BE2C (cell line): ENCODE data around the gene KCNN4.
"Not testable (repeated sequence)": the region's sequence is repeated elsewhere in the genome, so short reads cannot be mapped to it uniquely, and the experiment has no call there.

ENCODE experiments used
- DNase-seq: peaks from one replicate; pipeline ENCODE4 v3.0.0-alpha.2; 2020
- H3K27me3 ChIP-seq: fragments of 250-450 bp; sonication (Bioruptor Pico); 2 replicates; pipeline ENCODE4 v1.5.1; 2020; ENCODE audit warnings: mild to moderate bottlenecking
- H3K36me3 ChIP-seq: fragments of 250-450 bp; sonication (Bioruptor Pico); 2 replicates; pipeline ENCODE4 v1.5.1; 2020; ENCODE audit warnings: mild to moderate bottlenecking
- H3K4me1 ChIP-seq: fragments of 250-450 bp; sonication (Bioruptor Pico); 2 replicates; pipeline ENCODE4 v1.5.1; 2020
- H3K4me3 ChIP-seq: 2 replicates; pipeline ENCODE4 v1.5.1; 2011; ENCODE audit warnings: low read depth, low read length
- H3K9me3 ChIP-seq: fragments of 250-450 bp; sonication (Bioruptor Pico); 2 replicates; pipeline ENCODE4 v1.5.1; 2020
- TF ChIP-seq, protein P1 (sequence below): IDR thresholded peaks from 2 replicates; pipeline ENCODE4 v1.5.1; 2012; ENCODE audit warnings: mild to moderate bottlenecking, low read depth, low read length

KCNN4 gene

DNA sequence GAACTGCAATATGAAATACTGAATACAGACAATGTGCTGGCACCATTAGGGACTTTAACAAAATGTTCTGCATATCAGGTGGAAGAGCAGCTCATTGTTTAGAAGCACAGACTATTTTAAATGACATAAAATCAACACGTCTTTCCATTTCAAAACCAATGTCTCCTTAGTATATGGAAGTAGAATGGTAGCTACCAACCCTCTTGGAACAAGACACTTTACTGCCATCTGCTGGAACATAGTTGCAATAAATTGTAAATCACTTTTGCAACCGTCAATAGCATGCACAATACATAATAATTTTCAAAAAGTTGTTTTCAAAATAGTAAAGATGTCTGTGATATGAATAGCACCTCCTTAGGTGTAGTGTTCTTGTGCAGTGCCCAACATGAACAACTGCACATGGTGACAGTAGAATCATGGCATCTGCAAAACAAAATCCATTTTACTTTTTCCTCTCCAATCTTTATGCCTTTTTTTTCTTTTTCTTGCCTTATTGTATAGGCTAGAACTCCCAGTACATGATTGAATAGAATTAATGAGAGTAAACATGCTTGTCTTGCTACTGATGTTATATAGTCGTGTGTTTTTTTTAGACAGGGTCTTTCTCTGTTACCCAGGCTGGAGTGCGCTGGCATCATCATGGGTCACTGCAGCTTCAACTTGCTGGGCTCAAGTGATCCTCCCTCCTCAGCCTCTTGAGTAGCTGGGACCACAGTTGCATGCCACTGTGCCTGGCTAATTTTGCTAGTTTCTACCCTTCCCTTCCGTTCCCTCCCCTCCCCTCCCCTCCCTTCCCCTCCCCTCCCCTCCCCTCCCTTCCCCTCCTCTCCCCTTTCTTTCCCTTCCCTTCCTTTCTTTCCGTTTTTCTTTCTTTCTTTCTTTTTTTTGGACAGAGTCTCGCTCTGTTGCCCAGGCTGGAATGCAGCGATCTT, 29.3 kb upstream of the KCNN4 start:
- Histone ChIP-seq H3K4me1 (no peaks in the 10 kb centered on the region), H3K36me3 (no peaks in the 10 kb centered on the region), H3K27me3 (no peaks in the 10 kb centered on the region), H3K4me3 (no peak overlapping the region), H3K9me3 (no peaks in the 10 kb centered on the region)
- TF ChIP-seq, protein P1, sequence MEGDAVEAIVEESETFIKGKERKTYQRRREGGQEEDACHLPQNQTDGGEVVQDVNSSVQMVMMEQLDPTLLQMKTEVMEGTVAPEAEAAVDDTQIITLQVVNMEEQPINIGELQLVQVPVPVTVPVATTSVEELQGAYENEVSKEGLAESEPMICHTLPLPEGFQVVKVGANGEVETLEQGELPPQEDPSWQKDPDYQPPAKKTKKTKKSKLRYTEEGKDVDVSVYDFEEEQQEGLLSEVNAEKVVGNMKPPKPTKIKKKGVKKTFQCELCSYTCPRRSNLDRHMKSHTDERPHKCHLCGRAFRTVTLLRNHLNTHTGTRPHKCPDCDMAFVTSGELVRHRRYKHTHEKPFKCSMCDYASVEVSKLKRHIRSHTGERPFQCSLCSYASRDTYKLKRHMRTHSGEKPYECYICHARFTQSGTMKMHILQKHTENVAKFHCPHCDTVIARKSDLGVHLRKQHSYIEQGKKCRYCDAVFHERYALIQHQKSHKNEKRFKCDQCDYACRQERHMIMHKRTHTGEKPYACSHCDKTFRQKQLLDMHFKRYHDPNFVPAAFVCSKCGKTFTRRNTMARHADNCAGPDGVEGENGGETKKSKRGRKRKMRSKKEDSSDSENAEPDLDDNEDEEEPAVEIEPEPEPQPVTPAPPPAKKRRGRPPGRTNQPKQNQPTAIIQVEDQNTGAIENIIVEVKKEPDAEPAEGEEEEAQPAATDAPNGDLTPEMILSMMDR = peak; percentile 67
- DNase-seq = no peak

DNA sequence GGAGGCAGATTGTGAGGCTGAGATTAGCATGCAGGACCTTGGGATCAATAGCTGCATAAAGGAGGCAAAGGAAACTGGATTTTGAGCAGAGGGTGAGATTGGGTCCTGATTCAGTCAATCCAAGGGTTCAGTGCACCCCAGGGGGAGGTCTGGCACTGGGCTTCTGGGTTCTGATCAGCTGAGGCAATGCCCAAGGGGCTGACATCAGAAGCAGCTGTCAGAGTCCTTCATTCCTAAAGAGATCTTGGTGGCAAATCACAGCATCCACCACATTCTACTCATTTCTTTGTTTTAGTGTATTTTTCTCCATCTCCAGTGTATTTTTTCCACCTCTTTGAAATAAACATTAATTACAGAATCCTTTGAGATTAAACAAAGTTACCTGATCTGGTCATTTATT, 26.9 kb upstream of the KCNN4 start:
- H3K36me3 ChIP-seq = no peaks in the 10 kb centered on the region
- no peaks in the 10 kb centered on the region for H3K27me3 ChIP-seq
- no peaks in the 10 kb centered on the region for H3K4me1 ChIP-seq
- H3K9me3 ChIP-seq = no peaks in the 10 kb centered on the region
- TF ChIP-seq, protein P1 = no peak
- DNase-seq = no peak
- H3K4me3 ChIP-seq = no peak overlapping the region

DNA sequence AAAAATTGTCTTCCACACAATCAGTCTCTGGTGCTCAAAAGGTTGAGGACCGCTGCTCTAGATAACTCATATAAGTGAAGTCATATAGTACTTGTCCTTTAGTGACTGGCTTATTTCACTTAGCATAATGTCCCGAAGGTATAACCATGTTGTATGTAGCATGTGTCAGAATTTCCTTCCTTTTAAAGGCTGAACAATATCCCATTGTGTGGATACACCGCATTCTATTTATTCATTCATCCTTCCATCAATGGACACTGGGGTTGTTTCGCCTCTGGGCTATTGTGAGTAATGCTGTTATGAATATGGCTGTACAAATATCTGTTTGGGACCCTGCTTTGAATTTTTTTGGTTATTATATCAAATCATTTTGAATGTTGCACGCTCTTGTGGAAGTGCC, 26.1 kb upstream of the KCNN4 start:
- Histone ChIP-seq H3K27me3 (no peaks in the 10 kb centered on the region), H3K4me3 (no peak overlapping the region), H3K36me3 (no peaks in the 10 kb centered on the region), H3K4me1 (no peaks in the 10 kb centered on the region), H3K9me3 (no peaks in the 10 kb centered on the region)
- TF ChIP-seq, protein P1 = no peak
- DNase-seq = no peak

DNA sequence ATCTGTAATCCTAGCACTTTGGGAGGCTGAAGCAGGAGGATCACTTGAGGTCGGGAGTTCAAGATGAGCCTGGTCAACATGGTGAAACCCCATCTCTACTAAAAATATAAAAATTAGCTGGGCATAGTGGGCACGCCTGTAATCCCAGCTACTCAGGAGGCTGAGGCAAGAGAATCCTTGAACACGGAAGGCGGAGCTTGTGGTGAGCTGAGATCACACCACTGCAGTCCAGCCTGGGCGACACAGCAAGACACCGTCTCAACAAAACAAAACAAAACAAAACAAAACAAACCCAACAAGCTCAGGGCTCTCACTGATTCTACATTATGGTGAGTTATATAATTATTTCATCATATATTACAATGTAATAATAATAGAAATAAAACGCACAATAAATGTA, 25.6 kb upstream of the KCNN4 start:
- not testable (repeated sequence) for DNase-seq, H3K9me3 ChIP-seq, H3K4me1 ChIP-seq, H3K27me3 ChIP-seq, H3K4me3 ChIP-seq, H3K36me3 ChIP-seq

DNA sequence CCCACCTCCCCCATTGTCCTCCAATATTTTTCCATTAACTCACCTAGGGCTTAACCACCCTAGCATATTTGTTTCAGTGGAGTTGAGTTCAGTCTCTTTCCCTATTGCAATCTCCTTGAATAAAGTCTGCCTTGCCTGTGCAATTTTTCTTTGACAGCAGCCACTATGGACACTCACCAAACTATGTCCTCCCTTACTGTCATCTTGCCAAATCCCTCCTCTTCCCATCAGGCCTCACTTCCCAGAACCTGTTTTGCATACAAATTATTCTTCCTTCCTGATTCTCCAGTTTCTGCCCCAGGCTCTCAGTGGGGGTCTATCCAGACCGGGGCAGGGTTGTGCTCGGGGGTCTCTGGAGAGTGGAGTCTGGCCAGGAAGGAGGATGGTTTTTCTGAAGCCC, 23.7 kb upstream of the KCNN4 start:
- Histone ChIP-seq H3K36me3 (no peaks in the 10 kb centered on the region), H3K9me3 (no peaks in the 10 kb centered on the region), H3K4me3 (no peak overlapping the region), H3K4me1 (no peaks in the 10 kb centered on the region), H3K27me3 (no peaks in the 10 kb centered on the region)
- no peak for DNase-seq
- TF ChIP-seq, protein P1 = no peak

DNA sequence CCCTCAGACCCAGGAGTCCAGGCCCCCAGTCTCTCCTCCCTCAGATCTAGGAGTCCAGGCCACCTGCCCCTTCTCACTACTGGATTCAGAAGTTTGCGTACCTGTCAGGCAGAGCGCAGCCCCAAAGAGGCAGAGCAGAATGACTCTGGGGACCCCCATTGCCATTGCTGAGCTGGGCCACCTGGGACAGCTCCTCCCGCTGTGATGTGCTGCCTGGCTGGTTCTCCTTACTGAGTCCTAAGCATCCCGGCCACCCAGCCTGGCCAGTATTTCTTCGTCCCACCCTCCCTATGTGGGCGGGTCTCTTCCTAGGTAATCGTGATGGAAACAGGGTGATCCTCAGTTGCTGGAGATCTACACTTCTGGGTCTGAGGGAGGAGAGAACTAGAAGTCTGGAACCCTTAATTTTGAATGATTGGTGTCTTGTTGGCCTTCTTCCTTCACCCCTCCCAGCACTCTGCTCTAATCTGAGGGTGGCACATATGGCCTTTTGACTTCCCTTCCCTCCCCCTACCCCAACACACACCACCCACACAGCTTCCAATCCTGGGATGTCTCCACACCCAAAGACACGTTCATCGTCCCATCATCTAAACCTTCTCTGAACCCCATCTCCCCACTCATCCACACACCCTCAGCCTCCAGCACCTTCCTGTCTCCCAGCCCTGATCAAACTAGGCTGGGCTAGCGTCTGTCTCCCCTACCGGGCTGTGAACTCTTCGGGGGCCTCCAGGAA, 21.6 kb upstream of the KCNN4 start, which contains the start of gene LYPD5:
LYPD5 (minus strand) TSS at position 232 of the 736 bp plus-strand sequence; CDS start at position 165, 67 bp downstream.
- Histone ChIP-seq H3K27me3 (no peaks in the 10 kb centered on the region), H3K4me1 (no peaks in the 10 kb centered on the region), H3K9me3 (no peaks in the 10 kb centered on the region), H3K4me3 (no peak within 1 kb of the TSS), H3K36me3 (no peaks in the 10 kb centered on the region)
- TF ChIP-seq, protein P1 = no peak
- no peak for DNase-seq
